SKM-1 treated with dmso at 0.1 percent for 144 hours (cell line): ENCODE results near the gene HOXB9.

Source experiments
- DNase-seq: peaks from one replicate; lab custom pipeline; 2025; ENCODE audit not compliant: unreplicated experiment; lab: John Stamatoyannopoulos, UW

HOXB9 gene

GRCh38 chr17:48611681-48612455 lies 14.3 kb downstream of the HOXB9 start:
- DNase-seq = no peak

DNA sequence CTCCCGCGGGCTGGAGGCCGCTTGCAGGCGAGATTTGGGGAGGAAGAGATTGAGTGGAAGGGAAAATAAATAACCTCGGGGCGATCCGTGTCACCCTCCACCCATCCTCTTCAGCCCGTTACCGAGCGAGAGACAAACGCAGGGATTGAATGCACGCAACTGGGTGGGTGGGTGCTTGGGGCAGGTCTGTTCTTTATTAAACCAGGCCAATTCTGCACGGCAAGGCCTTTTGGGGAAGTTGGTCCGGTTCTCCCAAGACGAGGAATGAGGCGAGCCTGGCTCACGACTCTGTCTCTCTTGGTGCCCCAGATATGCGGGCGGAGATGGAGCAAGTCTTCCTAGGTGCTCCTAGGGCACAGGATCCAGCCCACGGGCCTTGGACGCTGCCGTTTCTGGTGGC lies 14.9 kb downstream of the HOXB9 start:
- no peak for DNase-seq

GRCh38 chr17:48610282-48611211 lies 15.6 kb downstream of the HOXB9 start, which contains the start of gene HOXB7:
HOXB7 (minus strand) TSS chr17:48611017; CDS start chr17:48610918, 99 bp downstream.
- no peak for DNase-seq

GRCh38 chr17:48609759-48610281 lies 16.3 kb downstream of the HOXB9 start:
- no peak for DNase-seq

GRCh38 chr17:48609033-48609432 lies 17.1 kb downstream of the HOXB9 start:
- no peak for DNase-seq

GRCh38 chr17:48608494-48608834 lies 17.7 kb downstream of the HOXB9 start:
- no peak for DNase-seq

- no peak for DNase-seq
These were observed 19.1 kb downstream of the HOXB9 start for GRCh38 chr17:48606892-48607614.

GRCh38 chr17:48605991-48606891 lies 19.9 kb downstream of the HOXB9 start:
- DNase-seq = no peak

DNA sequence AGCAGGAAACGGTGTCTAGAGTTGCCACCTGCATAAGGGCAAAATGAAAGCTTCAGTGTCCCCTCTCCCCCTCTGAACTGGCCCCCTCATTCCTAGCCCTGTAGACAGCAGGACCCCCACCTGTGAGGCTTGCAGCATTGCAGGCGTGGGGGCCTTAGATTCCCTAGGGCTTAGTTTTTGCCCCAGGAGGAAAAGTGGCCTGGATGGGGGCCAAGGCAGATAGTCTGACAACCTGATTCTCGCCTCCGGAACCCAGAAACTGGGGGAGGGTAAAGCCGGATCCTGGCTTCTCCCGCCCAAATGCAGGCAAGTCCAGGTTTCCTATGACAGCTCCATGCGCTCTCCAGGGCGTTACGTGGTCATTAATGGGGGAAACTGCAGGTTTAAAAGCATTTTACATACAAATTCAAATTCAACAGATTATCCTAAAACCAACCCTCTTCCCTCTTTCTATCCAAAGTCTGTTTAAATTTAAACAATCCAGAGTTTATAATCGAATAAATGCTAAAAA lies 20.7 kb downstream of the HOXB9 start:
- DNase-seq = no peak

DNA sequence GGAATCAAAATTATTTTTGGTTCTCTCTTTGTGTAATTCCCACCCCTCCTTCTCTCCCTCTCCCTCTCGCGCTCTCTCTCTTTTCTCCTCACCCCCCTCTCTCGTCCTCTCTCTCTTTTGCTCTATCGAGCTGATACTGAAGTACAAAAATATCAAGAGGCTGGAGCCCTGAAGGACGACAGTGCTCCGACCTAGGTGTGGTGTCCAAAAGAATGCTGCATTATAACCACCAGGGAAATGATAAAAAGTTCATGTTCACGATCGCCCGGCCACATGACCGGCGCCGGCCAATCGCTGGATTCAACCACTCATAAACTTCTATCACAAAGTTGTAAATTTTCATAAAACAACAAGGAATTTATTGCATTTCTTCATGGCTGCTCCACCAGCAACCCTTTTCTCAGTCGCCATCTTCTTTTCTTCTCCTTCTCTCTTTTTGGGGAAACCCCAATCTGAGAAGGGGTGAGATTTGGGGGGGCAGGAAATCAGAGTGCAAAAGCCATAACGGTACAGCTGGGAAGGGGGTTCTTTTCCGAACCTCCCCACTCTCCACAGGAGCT lies 21.3 kb downstream of the HOXB9 start, which contains the start of gene HOXB6:
Gene HOXB6, minus strand, starts transcription at position 217 of the 560 bp plus-strand sequence. CDS start 6,836 bp downstream, outside the sequence.
- no peak for DNase-seq

DNA sequence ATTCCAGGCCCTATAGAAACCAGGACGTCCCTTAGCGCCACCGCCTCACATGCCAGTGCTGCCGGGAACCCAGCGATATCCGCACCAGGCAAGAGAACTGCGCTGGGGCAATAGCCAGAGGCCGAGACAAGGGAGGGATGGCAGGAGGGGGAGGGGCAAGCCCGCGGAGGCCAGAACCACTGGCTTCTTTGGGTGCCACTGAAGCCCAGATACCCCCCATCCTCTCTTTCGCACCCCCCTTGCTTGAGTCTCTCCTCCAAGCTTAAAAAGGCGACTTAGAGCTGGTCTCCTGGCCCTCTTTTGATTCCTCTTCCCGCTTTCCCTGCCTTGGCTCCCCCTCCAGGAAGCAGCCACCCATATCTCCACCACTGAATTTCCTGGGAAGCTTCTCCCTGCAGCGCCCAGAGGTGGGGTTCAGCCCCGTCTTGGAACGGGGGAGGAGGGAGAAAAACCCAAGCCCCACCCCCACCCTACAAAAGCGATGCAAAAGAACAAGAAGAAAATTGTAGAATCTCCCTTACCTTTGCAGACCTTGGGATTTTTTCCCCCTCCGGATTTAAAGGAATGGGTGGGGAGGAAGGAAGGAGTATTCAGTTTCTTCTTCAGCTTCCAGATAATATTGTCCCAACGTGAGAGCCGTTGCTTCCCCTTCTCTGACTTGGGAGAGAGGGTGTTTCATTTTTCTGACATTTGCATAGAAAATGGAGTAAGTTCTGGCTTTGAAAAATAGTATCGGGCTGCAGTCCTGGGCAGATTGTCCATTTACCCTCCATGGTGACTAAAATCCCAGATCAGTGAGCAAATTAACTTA lies 22.0 kb downstream of the HOXB9 start:
- DNase-seq = no peak

GRCh38 chr17:48601539-48602425 lies 24.4 kb downstream of the HOXB9 start:
- no peak for DNase-seq

DNA sequence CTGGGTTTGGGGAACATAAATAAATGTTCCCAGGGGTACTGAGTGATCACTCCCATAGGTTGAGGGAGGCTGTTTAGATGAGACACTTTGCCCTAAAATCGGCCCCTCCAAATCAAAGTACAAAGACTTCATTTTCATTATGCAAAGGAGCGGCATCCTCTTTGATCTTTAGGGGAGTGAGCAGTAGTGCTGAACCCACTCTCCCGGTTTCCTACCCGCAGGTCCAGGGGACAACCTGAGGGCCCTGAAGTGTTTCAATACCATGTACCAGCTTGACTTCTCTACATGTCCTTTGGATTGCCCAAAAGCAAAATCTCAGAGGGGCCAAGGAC lies 25.0 kb downstream of the HOXB9 start:
- DNase-seq = no peak

DNA sequence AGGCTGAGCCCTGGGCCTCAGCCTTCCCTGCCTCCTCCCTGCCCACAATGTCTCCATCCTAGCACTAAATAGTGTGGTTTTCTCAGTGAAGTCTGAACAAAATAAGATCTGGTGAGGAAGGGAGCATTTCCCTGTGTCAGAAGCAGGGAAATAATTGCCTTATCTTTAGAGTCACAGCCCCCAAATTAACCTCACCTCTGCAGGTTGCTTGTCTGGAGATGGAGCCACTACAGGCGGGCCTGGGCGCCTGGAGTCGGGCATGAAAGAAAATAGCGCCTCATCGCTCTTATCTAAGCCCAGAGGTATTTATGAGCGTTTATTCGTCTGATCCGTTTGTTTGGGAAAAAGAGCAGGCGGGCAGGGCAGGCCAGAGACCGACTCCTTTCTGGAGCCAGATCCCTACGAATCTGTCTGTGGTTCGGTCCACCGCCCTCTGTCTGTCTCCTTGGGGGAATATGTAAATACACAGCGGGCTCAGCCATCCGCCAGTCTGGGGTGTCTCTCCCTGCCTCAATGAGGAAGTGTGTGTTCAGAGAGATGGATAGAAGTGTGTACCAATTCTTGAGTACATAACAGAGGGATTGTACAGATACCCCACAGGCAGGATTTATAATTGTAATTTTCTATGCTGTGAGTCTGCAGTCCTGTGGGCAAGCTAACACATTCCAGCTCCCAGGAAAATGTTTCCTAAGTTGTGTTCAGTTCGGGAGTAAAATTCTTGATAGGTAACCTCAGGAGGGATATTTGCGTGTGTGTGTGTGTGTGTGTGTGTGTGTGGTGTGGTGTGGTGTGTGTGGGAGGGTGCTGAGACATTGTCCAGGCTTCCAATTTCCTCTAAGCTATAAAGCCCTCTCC lies 25.7 kb downstream of the HOXB9 start:
- no peak for DNase-seq

DNA sequence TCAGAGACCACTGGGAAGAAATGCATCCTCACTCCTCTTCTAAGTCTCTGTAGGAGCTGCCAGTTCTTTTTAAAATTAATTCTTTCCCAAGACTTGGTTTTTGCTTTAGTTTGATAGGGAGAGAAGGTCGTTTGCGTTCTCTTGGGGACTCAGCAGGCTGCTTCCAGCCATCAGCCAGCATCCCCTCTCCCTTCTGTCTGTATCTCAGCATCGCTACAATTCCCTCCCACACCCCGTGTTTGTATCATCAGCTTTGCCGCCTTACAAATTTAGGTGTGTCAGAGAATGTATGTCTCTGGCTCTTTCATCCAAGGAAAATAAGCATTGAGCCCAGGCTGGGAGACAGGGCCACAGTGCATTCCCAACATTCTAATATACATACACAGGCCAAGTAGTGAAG lies 26.8 kb downstream of the HOXB9 start:
- DNase-seq = no peak

DNA sequence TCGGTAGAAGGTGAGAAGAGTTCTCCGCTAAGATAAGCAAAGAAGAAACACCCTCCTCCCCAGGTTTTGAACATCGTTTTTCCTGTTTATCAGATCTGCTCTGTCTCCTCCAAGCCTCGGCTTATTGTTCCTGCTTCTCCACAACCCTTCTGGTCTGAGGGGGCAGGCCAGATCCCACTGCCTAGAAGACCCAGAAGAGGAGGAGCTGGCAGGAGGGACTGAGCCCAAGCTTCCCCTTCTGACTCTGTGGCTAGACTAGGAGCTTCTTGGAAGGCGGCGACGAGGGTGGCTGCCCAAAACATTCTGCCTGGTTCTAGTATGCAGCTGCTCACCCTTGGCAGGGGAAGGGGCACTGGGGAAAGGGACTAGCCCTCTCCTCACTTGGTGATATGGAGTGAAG lies 27.4 kb downstream of the HOXB9 start:
- no peak for DNase-seq
